Neural crest cell (in vitro differentiated cells): Measurements from ENCODE around the gene FAM135A. TPM values are rescaled to one million over a fixed set of nuclear protein-coding genes. Genes with fewer than 3 reads are reported as not detected.

Experiments used
- DNase-seq: peaks from one replicate; pipeline ENCODE4 v3.0.0; 2021; ENCODE audit warnings: low read depth, mixed read lengths, low spot score
- H3K27ac Mint-ChIP-seq: one replicate; pipeline ENCODE4 v1.8.0; 2021; ENCODE audit warnings: mild to moderate bottlenecking, mixed read lengths; ENCODE audit not compliant: unreplicated experiment
- H3K27me3 Mint-ChIP-seq: 2 replicates; pipeline ENCODE4 v1.8.0; 2021; ENCODE audit warnings: low read depth, mild to moderate bottlenecking, mixed read lengths
- H3K36me3 Mint-ChIP-seq: 2 replicates; pipeline ENCODE4 v1.8.0; 2021; ENCODE audit warnings: low read depth, mild to moderate bottlenecking, mixed read lengths
- H3K4me1 Mint-ChIP-seq: 2 replicates; pipeline ENCODE4 v1.8.0; 2021; ENCODE audit warnings: mixed read lengths
- H3K4me3 Mint-ChIP-seq: one replicate; pipeline ENCODE4 v1.8.0; 2021; ENCODE audit warnings: mild to moderate bottlenecking, mixed read lengths
- H3K9me3 Mint-ChIP-seq: 2 replicates; pipeline ENCODE4 v1.8.0; 2021; ENCODE audit warnings: mixed read lengths
- total RNA-seq: library from RNA; stranded (reverse); gene quantifications from 2 replicates; pipeline ENCODE4 v1.2.1, GENCODE V29; 2021
- TF ChIP-seq, protein P1 (sequence below): fragments of 200-600 bp; sonication (generic); conservative IDR thresholded peaks from 2 replicates; pipeline ENCODE4 v1.5.0; 2021; ENCODE audit warnings: antibody characterized with exemption, mild to moderate bottlenecking

The FAM135A gene
- total RNA-seq, 1 donor from 2014 or later, result 30.9 TPM

DNA sequence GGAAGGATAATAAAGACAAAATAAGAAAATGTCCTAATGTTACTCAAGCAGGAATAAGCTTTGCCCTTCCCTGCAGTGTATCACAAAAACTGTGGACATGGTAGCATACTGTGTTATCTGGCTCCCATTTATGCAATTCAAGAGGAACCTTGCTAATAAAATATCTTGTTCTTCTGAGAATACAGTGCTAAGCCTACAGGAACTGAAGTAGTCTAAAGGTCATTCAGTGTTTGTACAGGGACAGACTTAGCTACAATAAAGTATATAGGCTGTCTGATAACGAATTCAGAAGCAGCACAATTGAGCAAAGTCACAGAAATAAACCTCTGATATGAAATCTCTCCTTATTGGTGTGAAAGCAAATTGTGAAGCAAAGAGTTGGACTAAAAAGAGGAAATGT lies 93.9 kb downstream of the FAM135A start:
- TF ChIP-seq, protein P1, sequence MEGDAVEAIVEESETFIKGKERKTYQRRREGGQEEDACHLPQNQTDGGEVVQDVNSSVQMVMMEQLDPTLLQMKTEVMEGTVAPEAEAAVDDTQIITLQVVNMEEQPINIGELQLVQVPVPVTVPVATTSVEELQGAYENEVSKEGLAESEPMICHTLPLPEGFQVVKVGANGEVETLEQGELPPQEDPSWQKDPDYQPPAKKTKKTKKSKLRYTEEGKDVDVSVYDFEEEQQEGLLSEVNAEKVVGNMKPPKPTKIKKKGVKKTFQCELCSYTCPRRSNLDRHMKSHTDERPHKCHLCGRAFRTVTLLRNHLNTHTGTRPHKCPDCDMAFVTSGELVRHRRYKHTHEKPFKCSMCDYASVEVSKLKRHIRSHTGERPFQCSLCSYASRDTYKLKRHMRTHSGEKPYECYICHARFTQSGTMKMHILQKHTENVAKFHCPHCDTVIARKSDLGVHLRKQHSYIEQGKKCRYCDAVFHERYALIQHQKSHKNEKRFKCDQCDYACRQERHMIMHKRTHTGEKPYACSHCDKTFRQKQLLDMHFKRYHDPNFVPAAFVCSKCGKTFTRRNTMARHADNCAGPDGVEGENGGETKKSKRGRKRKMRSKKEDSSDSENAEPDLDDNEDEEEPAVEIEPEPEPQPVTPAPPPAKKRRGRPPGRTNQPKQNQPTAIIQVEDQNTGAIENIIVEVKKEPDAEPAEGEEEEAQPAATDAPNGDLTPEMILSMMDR, result no peak
- no peaks in the 10 kb centered on the region for H3K4me1 Mint-ChIP-seq
- DNase-seq, result no peak
- no peak overlapping the region for H3K4me3 Mint-ChIP-seq
- no peaks in the 10 kb centered on the region for H3K27me3 Mint-ChIP-seq
- peaks cover 15% of the 10 kb centered on the region for H3K9me3 Mint-ChIP-seq
- H3K27ac Mint-ChIP-seq, result no peak overlapping the region
- H3K36me3 Mint-ChIP-seq, result peaks cover 32% of the 10 kb centered on the region

DNA sequence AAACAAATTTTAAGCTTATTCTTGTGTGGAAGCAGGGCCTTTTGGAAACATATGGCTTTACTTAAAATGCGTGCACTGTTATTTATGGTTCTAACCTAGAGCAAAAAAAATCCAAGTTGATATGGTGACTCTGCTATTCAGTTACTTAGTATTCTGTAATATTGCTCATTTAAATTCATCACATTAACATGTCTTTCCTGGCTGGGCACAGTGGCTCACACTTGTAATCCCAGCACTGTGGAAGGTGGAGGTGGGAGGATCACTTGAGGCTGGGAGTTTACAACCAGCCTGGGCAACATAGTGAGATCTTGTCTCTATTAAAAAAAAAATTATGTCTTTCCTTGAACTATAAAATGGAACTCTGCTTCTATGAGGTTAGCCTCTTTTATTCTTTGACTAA lies 95.6 kb downstream of the FAM135A start:
- Mint-ChIP-seq H3K36me3 (peaks cover 17% of the 10 kb centered on the region), H3K4me1 (no peaks in the 10 kb centered on the region), H3K27me3 (no peaks in the 10 kb centered on the region), H3K27ac (no peak overlapping the region), H3K4me3 (no peak overlapping the region), H3K9me3 (peaks cover 7% of the 10 kb centered on the region)
- TF ChIP-seq, protein P1, result no peak
- DNase-seq, result no peak

DNA sequence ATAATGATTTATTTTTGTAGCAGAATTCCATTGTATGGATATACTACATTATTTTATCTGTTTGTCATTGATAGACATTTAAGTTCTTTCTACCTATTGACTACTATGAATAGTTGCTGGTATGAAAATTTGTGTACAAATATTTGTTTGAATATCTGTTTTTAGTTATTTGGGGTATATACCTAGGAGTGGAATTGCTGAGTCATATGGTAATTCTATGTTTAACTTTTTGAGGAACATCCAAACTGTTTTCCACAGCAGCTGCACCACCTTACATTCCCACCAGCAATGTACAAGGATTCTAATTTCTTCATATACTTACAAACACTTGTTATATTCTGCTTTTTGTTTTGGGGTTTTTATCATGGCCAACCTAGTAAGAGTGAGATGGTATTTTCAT lies 97.3 kb downstream of the FAM135A start:
- Mint-ChIP-seq H3K36me3 (peaks cover 18% of the 10 kb centered on the region), H3K4me1 (no peaks in the 10 kb centered on the region), H3K9me3 (peaks cover 3% of the 10 kb centered on the region), H3K27me3 (no peaks in the 10 kb centered on the region), H3K4me3 (no peak overlapping the region), H3K27ac (peak overlapping the region; percentile 19)
- DNase-seq, result no peak
- TF ChIP-seq, protein P1, result no peak

DNA sequence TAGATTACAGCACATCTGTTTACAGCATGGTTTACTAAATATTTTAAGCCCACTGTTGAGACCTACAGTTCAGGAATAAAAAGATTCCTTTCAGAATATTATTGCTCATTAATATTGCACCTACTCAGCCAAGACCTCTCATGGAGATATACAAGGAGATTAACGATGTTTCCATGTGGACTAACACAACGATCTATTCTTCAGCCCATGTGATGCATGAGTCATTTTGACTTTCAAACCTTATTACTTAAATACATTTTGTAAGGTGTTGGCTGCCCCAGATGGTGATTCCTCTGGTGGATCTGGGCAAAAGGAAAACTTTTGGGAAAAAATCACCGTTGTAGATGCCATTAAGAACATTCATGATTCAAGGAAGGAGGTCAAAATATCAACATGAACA lies 105.4 kb downstream of the FAM135A start:
- H3K27me3 Mint-ChIP-seq, result no peaks in the 10 kb centered on the region

DNA sequence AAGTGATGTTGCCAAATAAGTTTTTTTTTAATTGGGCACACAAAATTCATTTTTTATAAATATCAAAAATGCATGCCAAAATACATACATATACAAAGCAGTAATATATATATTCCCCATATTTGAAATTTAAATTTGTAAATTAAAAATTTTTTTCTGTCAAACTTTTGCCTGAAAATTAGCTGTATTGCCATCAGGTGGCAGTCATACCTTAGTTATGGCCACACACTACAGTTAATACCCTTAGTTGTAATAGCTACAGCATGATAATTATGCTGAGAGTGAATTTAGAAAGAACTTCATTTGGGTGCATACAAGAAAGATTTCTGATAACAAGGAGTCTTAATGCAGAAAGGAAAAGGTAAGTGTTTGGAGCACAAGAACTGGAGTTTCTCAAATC lies 107.3 kb downstream of the FAM135A start:
- Mint-ChIP-seq H3K4me3 (no peak overlapping the region), H3K4me1 (no peaks in the 10 kb centered on the region), H3K36me3 (peaks cover 11% of the 10 kb centered on the region), H3K27me3 (no peaks in the 10 kb centered on the region), H3K27ac (no peak overlapping the region), H3K9me3 (peaks cover 4% of the 10 kb centered on the region)
- TF ChIP-seq, protein P1, result peak; percentile 68
- DNase-seq, result no peak

More for the DNA sequence above, 105.4 kb downstream of the FAM135A start:
- H3K9me3 Mint-ChIP-seq, result peaks cover 7% of the 10 kb centered on the region
- TF ChIP-seq, protein P1, result no peak
- H3K4me3 Mint-ChIP-seq, result no peak overlapping the region
- no peaks in the 10 kb centered on the region for H3K4me1 Mint-ChIP-seq
- DNase-seq, result no peak
- peaks cover 16% of the 10 kb centered on the region for H3K36me3 Mint-ChIP-seq
- no peak overlapping the region for H3K27ac Mint-ChIP-seq

DNA sequence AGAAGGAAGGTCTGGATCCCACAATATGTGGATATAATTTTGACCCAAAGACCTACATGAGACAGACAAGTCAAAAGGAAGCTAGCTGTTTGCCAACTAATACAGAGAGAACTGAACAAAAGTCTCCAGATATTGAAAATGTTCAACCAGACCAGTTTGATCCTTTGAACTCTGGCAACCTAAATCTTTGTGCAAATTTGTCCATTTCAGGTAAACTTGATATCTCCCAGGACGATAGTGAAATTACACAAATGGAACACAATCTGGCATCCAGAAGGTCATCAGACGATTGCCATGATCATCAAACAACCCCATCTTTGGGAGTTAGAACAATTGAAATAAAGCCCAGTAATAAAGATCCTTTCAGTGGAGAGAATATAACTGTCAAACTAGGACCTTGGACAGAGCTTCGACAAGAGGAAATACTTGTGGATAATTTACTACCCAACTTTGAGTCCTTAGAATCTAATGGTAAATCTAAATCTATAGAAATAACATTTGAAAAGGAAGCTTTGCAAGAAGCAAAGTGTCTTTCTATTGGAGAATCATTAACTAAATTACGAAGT lies 111.5 kb downstream of the FAM135A start:
- Mint-ChIP-seq H3K4me3 (no peak overlapping the region), H3K4me1 (no peaks in the 10 kb centered on the region), H3K27ac (no peak overlapping the region), H3K9me3 (no peaks in the 10 kb centered on the region), H3K36me3 (peaks cover 6% of the 10 kb centered on the region), H3K27me3 (no peaks in the 10 kb centered on the region)
- DNase-seq, result no peak
- TF ChIP-seq, protein P1, result no peak
